HCT116 (cell line): ENCODE results near the gene ASF1A.

Experiments
- EZH2phosphoT487 ChIP-seq: fragments of 200-600 bp; IDR thresholded peaks from 2 replicates; pipeline ENCODE4 v1.6.1; 2018; ENCODE audit warnings: antibody characterized with exemption, borderline replicate concordance
- POLR2A ChIP-seq: IDR thresholded peaks from 2 replicates; pipeline ENCODE4 v1.7.0; 2011; ENCODE audit warnings: borderline replicate concordance; ENCODE audit not compliant: insufficient read depth, insufficient read length; ENCODE audit errors: extremely low read depth
- TF ChIP-seq, protein P1 (sequence below), 3 experiments: fragments of 200-600 bp in 1 of 3; sonication (generic) in 1 of 3; IDR thresholded peaks in 2 of 3; conservative IDR thresholded peaks in 1 of 3; 2 replicates each; pipeline ENCODE4 v1.5.1; 2012 to 2017; ENCODE audit warnings: low read depth in 2 of 3, low read length in 2 of 3, antibody characterized with exemption in 1 of 3, borderline replicate concordance in 1 of 3, control low read depth in 1 of 3, mild to moderate bottlenecking in 1 of 3, mixed read lengths in 1 of 3, mixed run types in 1 of 3, moderate library complexity in 1 of 3; ENCODE audit not compliant: insufficient read depth in 1 of 3
- TF ChIP-seq, protein P2 (sequence below): IDR thresholded peaks from 2 replicates; pipeline ENCODE4 v1.6.1; 2011; ENCODE audit warnings: mild to moderate bottlenecking, low read length, moderate library complexity; ENCODE audit not compliant: insufficient replicate concordance; ENCODE audit errors: extremely low read depth

DNA sequence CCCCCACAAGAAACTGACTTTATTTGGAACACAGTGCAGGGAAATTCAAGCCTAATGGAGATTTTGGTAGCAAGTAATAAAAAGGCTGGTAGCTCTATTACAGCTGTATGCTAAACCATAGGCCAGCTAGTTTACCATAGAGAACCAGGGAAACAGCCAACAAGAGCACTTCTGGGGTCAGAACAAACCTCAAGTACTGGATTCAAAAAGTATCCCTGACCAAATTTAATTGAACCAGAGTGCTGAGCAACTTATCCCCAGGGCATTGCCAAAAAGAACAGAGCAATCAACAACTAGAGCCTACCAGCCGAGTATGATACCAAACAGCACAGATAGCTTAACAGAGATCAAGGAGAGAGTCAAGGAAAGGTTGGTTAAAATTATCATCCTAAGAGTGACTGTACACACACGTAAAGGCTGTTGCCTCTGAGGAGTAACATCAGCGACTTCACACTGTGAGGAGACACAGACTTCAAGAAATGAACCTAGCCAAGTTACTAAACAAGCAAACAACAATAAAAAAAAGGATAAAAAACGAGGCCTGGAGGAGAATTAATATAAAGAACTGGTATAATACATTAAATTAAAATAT is 11.5 kb upstream of the ASF1A start:
- TF ChIP-seq, protein P1, sequence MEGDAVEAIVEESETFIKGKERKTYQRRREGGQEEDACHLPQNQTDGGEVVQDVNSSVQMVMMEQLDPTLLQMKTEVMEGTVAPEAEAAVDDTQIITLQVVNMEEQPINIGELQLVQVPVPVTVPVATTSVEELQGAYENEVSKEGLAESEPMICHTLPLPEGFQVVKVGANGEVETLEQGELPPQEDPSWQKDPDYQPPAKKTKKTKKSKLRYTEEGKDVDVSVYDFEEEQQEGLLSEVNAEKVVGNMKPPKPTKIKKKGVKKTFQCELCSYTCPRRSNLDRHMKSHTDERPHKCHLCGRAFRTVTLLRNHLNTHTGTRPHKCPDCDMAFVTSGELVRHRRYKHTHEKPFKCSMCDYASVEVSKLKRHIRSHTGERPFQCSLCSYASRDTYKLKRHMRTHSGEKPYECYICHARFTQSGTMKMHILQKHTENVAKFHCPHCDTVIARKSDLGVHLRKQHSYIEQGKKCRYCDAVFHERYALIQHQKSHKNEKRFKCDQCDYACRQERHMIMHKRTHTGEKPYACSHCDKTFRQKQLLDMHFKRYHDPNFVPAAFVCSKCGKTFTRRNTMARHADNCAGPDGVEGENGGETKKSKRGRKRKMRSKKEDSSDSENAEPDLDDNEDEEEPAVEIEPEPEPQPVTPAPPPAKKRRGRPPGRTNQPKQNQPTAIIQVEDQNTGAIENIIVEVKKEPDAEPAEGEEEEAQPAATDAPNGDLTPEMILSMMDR (IDR thresholded peaks at IDR 0.05 in 2 of 3, conservative IDR thresholded peaks at IDR 0.05 in 1 of 3; ENCODE audit: borderline replicate concordance in 1 of 3, insufficient read depth in 1 of 3, low read depth in 2 of 3, low read length in 2 of 3) = no peak
- no peak for TF ChIP-seq POLR2A
- TF ChIP-seq EZH2phosphoT487 = no peak
- TF ChIP-seq, protein P2, sequence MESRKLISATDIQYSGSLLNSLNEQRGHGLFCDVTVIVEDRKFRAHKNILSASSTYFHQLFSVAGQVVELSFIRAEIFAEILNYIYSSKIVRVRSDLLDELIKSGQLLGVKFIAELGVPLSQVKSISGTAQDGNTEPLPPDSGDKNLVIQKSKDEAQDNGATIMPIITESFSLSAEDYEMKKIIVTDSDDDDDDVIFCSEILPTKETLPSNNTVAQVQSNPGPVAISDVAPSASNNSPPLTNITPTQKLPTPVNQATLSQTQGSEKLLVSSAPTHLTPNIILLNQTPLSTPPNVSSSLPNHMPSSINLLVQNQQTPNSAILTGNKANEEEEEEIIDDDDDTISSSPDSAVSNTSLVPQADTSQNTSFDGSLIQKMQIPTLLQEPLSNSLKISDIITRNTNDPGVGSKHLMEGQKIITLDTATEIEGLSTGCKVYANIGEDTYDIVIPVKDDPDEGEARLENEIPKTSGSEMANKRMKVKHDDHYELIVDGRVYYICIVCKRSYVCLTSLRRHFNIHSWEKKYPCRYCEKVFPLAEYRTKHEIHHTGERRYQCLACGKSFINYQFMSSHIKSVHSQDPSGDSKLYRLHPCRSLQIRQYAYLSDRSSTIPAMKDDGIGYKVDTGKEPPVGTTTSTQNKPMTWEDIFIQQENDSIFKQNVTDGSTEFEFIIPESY = no peak
